ENCODE data around the gene AUTS2.

AUTS2 gene

GRCh38 chr7:69619054-69619453 is 20.8 kb downstream of the AUTS2 start:
- H3K79me2 ChIP-seq (ENCODE audit: insufficient read depth, low read length): peaks cover 94% of the 10 kb centered on the region
- H2AFZ ChIP-seq (ENCODE audit: low read depth, low read length, severe bottlenecking): no peak overlapping the region
- H3K9me2 ChIP-seq (replicated peaks; ENCODE audit: insufficient read depth, low read length): no peaks in the 10 kb centered on the region
- no peaks in the 10 kb centered on the region for H3K36me3 ChIP-seq (ENCODE audit: low read length)
- TF ChIP-seq EZH2phosphoT487 (conservative IDR thresholded peaks at IDR 0.05; ENCODE audit: low read length): no peak
- H3K27ac ChIP-seq (ENCODE audit: low read depth, low read length): no peak overlapping the region
- no peak overlapping the region for H3K4me3 ChIP-seq (ENCODE audit: insufficient read depth, low read length, poor library complexity, severe bottlenecking)
- H3F3A ChIP-seq (ENCODE audit: insufficient read depth): no peaks in the 10 kb centered on the region
- no peaks in the 10 kb centered on the region for H3K9me3 ChIP-seq (ENCODE audit: insufficient read depth, low read length)
- H4K20me1 ChIP-seq (ENCODE audit: low read depth, low read length): peaks cover 71% of the 10 kb centered on the region
- H3K9ac ChIP-seq (ENCODE audit: low read length): no peak overlapping the region
- no peak overlapping the region for H3K4me2 ChIP-seq (ENCODE audit: low read depth, low read length, poor library complexity, severe bottlenecking)
- H3K27me3 ChIP-seq (ENCODE audit: low read length): no peaks in the 10 kb centered on the region

GRCh38 chr7:69619635-69620034 is 21.4 kb downstream of the AUTS2 start:
- Histone ChIP-seq H3K4me3 (ENCODE audit: insufficient read depth, low read length, poor library complexity, severe bottlenecking) (no peak overlapping the region), H3F3A (ENCODE audit: insufficient read depth) (no peaks in the 10 kb centered on the region), H3K79me2 (ENCODE audit: insufficient read depth, low read length) (peaks cover 94% of the 10 kb centered on the region), H3K9me3 (ENCODE audit: insufficient read depth, low read length) (no peaks in the 10 kb centered on the region), H3K9ac (ENCODE audit: low read length) (no peak overlapping the region), H3K4me2 (ENCODE audit: low read depth, low read length, poor library complexity, severe bottlenecking) (no peak overlapping the region), H3K27ac (ENCODE audit: low read depth, low read length) (no peak overlapping the region), H3K27me3 (ENCODE audit: low read length) (no peaks in the 10 kb centered on the region), H2AFZ (ENCODE audit: low read depth, low read length, severe bottlenecking) (no peak overlapping the region), H3K9me2 (replicated peaks; ENCODE audit: insufficient read depth, low read length) (no peaks in the 10 kb centered on the region), H4K20me1 (ENCODE audit: low read depth, low read length) (peaks cover 75% of the 10 kb centered on the region), H3K36me3 (ENCODE audit: low read length) (no peaks in the 10 kb centered on the region)
- TF ChIP-seq EZH2phosphoT487 (conservative IDR thresholded peaks at IDR 0.05; ENCODE audit: low read length): no peak
- TF ChIP-seq, protein P1, sequence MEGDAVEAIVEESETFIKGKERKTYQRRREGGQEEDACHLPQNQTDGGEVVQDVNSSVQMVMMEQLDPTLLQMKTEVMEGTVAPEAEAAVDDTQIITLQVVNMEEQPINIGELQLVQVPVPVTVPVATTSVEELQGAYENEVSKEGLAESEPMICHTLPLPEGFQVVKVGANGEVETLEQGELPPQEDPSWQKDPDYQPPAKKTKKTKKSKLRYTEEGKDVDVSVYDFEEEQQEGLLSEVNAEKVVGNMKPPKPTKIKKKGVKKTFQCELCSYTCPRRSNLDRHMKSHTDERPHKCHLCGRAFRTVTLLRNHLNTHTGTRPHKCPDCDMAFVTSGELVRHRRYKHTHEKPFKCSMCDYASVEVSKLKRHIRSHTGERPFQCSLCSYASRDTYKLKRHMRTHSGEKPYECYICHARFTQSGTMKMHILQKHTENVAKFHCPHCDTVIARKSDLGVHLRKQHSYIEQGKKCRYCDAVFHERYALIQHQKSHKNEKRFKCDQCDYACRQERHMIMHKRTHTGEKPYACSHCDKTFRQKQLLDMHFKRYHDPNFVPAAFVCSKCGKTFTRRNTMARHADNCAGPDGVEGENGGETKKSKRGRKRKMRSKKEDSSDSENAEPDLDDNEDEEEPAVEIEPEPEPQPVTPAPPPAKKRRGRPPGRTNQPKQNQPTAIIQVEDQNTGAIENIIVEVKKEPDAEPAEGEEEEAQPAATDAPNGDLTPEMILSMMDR (IDR thresholded peaks at IDR 0.05; ENCODE audit: insufficient read depth, low read length, poor library complexity, severe bottlenecking): no peak

GRCh38 chr7:69620063-69620462 is 21.8 kb downstream of the AUTS2 start:
- no peak for TF ChIP-seq EZH2phosphoT487 (conservative IDR thresholded peaks at IDR 0.05; ENCODE audit: low read length)
- TF ChIP-seq, protein P1 (IDR thresholded peaks at IDR 0.05; ENCODE audit: insufficient read depth, low read length, poor library complexity, severe bottlenecking): no peak
- Histone ChIP-seq H3K9me2 (replicated peaks; ENCODE audit: insufficient read depth, low read length) (no peaks in the 10 kb centered on the region), H3K36me3 (ENCODE audit: low read length) (no peaks in the 10 kb centered on the region), H3K9ac (ENCODE audit: low read length) (no peak overlapping the region), H3K4me2 (ENCODE audit: low read depth, low read length, poor library complexity, severe bottlenecking) (no peak overlapping the region), H2AFZ (ENCODE audit: low read depth, low read length, severe bottlenecking) (no peak overlapping the region), H3K27me3 (ENCODE audit: low read length) (no peaks in the 10 kb centered on the region), H3K27ac (ENCODE audit: low read depth, low read length) (no peak overlapping the region), H4K20me1 (ENCODE audit: low read depth, low read length) (peaks cover 71% of the 10 kb centered on the region), H3K9me3 (ENCODE audit: insufficient read depth, low read length) (no peaks in the 10 kb centered on the region), H3K4me3 (ENCODE audit: insufficient read depth, low read length, poor library complexity, severe bottlenecking) (no peak overlapping the region), H3F3A (ENCODE audit: insufficient read depth) (no peaks in the 10 kb centered on the region), H3K79me2 (ENCODE audit: insufficient read depth, low read length) (peaks cover 94% of the 10 kb centered on the region)

DNA sequence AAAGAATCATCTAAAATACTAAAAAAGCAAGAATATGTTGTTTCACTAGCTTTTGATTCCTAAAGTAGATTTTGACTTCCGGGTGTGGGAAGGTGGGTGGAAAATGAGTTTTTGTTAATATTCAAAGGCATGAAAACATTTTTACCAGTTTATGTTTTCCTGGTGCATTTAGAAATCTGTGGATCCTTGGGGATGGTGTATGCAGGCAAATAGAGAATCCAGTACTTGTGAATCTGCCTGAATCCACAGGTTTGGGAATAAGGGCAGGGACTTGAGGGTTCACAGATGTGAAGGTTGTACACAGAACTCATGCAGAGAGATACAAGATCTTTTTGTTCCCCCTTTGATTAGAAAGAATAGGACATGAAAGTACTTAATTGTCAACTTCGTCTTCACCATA is 22.4 kb downstream of the AUTS2 start:
- Histone ChIP-seq H3K36me3 (ENCODE audit: low read length) (no peaks in the 10 kb centered on the region), H3K9ac (ENCODE audit: low read length) (no peak overlapping the region), H3K4me2 (ENCODE audit: low read depth, low read length, poor library complexity, severe bottlenecking) (no peak overlapping the region), H4K20me1 (ENCODE audit: low read depth, low read length) (peaks cover 75% of the 10 kb centered on the region), H3K27me3 (ENCODE audit: low read length) (no peaks in the 10 kb centered on the region), H3K9me3 (ENCODE audit: insufficient read depth, low read length) (no peaks in the 10 kb centered on the region), H3K9me2 (replicated peaks; ENCODE audit: insufficient read depth, low read length) (no peaks in the 10 kb centered on the region), H3K4me3 (ENCODE audit: insufficient read depth, low read length, poor library complexity, severe bottlenecking) (no peak overlapping the region), H2AFZ (ENCODE audit: low read depth, low read length, severe bottlenecking) (no peak overlapping the region), H3F3A (ENCODE audit: insufficient read depth) (no peaks in the 10 kb centered on the region), H3K27ac (ENCODE audit: low read depth, low read length) (no peak overlapping the region), H3K79me2 (ENCODE audit: insufficient read depth, low read length) (peaks cover 97% of the 10 kb centered on the region)
- TF ChIP-seq, protein P1 (IDR thresholded peaks at IDR 0.05; ENCODE audit: insufficient read depth, low read length, poor library complexity, severe bottlenecking): no peak
- no peak for TF ChIP-seq EZH2phosphoT487 (conservative IDR thresholded peaks at IDR 0.05; ENCODE audit: low read length)

Data from SU-DHL-6 (cell line).